Loucy (cell line): ENCODE measurements around the gene SLC9A3.

ENCODE experiments used
- H2AFZ ChIP-seq: fragments of 200-600 bp; sonication (generic); 2 replicates; pipeline ENCODE4 v1.6.0; 2016; ENCODE audit warnings: antibody characterized with exemption, mild to moderate bottlenecking, low read length, moderate library complexity
- H3F3A ChIP-seq: fragments of 200-600 bp; 2 replicates; pipeline ENCODE4 v1.6.0; 2016; ENCODE audit warnings: antibody characterized with exemption, low read depth, mild to moderate bottlenecking
- H3K27me3 ChIP-seq: fragments of 200-600 bp; sonication (generic); 2 replicates; pipeline ENCODE4 v1.6.1; 2014; ENCODE audit warnings: low read length, mild to moderate bottlenecking; ENCODE audit not compliant: insufficient read depth, poor library complexity, severe bottlenecking
- H3K36me3 ChIP-seq: fragments of 200-600 bp; sonication (generic); 2 replicates; pipeline ENCODE4 v1.6.1; 2016; ENCODE audit warnings: low read length; ENCODE audit not compliant: insufficient read depth
- H3K4me1 ChIP-seq: fragments of 200-600 bp; sonication (generic); 2 replicates; pipeline ENCODE4 v1.5.1; 2014; ENCODE audit warnings: low read length, mild to moderate bottlenecking; ENCODE audit not compliant: insufficient read depth, poor library complexity, severe bottlenecking
- H3K4me2 ChIP-seq: fragments of 200-600 bp; sonication (generic); 2 replicates; pipeline ENCODE4 v1.6.0; 2014; ENCODE audit warnings: antibody characterized with exemption, low read length, low read depth, mild to moderate bottlenecking; ENCODE audit not compliant: poor library complexity, severe bottlenecking
- H3K4me3 ChIP-seq: fragments of 200-600 bp; sonication (generic); 2 replicates; pipeline ENCODE4 v1.5.1; 2014; ENCODE audit warnings: low read length, mild to moderate bottlenecking, mixed read lengths; ENCODE audit not compliant: poor library complexity, severe bottlenecking
- H3K79me2 ChIP-seq: fragments of 200-600 bp; sonication (generic); 2 replicates; pipeline ENCODE4 v1.6.1; 2014; ENCODE audit warnings: low read length; ENCODE audit not compliant: insufficient read depth
- H3K9ac ChIP-seq: fragments of 200-600 bp; sonication (generic); 2 replicates; pipeline ENCODE4 v1.6.0; 2014; ENCODE audit warnings: mild to moderate bottlenecking, low read depth, low read length, moderate library complexity; ENCODE audit not compliant: poor library complexity, severe bottlenecking
- H3K9me2 ChIP-seq: fragments of 200-600 bp; sonication (generic); replicated peaks from 2 replicates; pipeline ENCODE4 v1.6.1; 2016; ENCODE audit warnings: low read depth, low read length, mixed read lengths
- H3K9me3 ChIP-seq: fragments of 200-600 bp; sonication (generic); 2 replicates; pipeline ENCODE4 v1.6.1; 2014; ENCODE audit warnings: mild to moderate bottlenecking, antibody characterized with exemption, low read length, low read depth; ENCODE audit not compliant: insufficient read depth
- H4K20me1 ChIP-seq: fragments of 200-600 bp; sonication (generic); 2 replicates; pipeline ENCODE4 v1.6.0; 2014; ENCODE audit warnings: antibody characterized with exemption, low read length, mild to moderate bottlenecking; ENCODE audit not compliant: insufficient read depth, poor library complexity, severe bottlenecking
- EZH2phosphoT487 ChIP-seq: fragments of 200-600 bp; IDR thresholded peaks from 2 replicates; pipeline ENCODE4 v1.6.1; 2018; ENCODE audit warnings: antibody characterized with exemption, mild to moderate bottlenecking, moderate library complexity, borderline replicate concordance
- TF ChIP-seq, protein P1 (sequence below): fragments of 200-600 bp; sonication (generic); conservative IDR thresholded peaks from 2 replicates; pipeline ENCODE4 v1.5.1; 2014; ENCODE audit warnings: mild to moderate bottlenecking, antibody characterized with exemption, low read length

Gene SLC9A3

DNA sequence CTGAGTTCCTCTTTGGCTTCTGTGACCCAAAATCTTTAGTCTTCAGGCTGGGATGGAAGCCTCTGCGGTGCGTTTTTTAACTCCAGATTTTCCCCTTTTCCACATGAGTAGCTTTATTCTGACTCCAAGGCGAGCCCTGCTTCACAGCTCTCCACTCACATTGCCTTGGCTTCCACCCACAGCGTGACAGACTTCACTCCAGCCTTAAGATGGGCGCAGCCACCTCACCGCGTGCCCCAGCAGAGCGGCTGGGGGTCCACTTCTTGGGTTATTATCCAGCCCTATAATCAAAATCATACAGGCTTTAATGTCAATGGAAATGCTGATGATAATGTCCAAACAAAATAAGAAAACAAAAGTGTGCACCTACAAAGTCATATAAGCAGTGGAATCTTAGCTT lies 80.0 kb downstream of the SLC9A3 start:
- peaks cover 17% of the 10 kb centered on the region for H4K20me1 ChIP-seq
- H3K36me3 ChIP-seq, result peaks cover 24% of the 10 kb centered on the region; the same call in 1 of the 2 replicates
- H3K9ac ChIP-seq, result peak overlapping the region; percentile 97
- H3K9me3 ChIP-seq, result no peaks in the 10 kb centered on the region
- no peaks in the 10 kb centered on the region for H3K27me3 ChIP-seq
- peak overlapping the region; percentile 99 for H3K4me2 ChIP-seq
- H3K9me2 ChIP-seq, result no peaks in the 10 kb centered on the region
- TF ChIP-seq, protein P1, sequence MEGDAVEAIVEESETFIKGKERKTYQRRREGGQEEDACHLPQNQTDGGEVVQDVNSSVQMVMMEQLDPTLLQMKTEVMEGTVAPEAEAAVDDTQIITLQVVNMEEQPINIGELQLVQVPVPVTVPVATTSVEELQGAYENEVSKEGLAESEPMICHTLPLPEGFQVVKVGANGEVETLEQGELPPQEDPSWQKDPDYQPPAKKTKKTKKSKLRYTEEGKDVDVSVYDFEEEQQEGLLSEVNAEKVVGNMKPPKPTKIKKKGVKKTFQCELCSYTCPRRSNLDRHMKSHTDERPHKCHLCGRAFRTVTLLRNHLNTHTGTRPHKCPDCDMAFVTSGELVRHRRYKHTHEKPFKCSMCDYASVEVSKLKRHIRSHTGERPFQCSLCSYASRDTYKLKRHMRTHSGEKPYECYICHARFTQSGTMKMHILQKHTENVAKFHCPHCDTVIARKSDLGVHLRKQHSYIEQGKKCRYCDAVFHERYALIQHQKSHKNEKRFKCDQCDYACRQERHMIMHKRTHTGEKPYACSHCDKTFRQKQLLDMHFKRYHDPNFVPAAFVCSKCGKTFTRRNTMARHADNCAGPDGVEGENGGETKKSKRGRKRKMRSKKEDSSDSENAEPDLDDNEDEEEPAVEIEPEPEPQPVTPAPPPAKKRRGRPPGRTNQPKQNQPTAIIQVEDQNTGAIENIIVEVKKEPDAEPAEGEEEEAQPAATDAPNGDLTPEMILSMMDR, result no peak
- TF ChIP-seq EZH2phosphoT487, result no peak
- H3K4me1 ChIP-seq, result peaks cover 50% of the 10 kb centered on the region
- peak overlapping the region; percentile 99 for H3K4me3 ChIP-seq
- no peak overlapping the region for H2AFZ ChIP-seq
- H3K79me2 ChIP-seq, result peaks cover 51% of the 10 kb centered on the region
- H3F3A ChIP-seq, result no peaks in the 10 kb centered on the region

DNA sequence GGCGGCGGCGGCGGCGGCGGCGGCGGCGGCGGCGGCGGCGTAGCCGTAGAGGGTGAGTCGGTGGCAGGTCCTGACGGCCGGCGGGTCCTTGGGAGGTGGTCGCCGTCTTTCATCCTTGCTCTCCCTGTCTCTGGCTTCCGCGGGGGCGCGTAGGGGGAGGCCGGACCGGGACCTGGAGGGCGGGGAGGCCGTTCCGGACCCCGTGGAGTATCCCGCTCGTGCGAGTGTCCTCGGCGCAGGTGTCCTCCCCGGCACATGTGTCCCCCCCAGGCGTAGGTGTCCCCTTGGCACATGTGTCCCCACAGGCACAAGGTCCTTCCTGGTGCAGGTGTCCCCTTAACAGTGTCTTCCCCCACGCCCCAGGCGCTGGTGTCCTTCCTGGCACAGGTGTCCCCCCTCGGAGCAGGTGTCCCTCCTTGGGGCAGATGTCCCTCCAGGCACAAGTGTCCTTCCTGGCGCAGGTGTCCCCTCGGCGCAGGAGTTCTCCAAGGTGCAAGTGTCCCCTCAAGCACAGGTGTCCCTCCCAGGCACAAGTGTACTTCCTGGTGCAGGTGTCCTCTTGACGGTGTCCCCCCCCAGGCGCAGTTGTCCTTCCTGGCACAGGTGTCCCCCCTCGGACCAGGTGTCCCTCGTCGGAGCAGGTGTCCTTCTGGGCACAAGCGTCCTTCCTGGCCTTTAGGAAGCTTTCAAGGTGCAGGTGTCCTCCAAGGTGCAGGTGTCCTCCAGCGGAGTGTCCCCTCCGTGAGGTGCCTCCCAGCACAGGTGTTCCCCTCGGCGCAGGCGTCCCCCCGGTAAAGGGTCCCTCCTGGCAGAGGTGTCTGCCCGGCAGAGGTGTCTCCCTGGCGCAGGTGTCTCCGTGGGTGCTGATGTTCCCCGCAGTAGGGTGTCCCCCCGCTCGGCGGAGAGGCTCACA lies 80.8 kb downstream of the SLC9A3 start:
- H3F3A ChIP-seq, result no peaks in the 10 kb centered on the region
- H4K20me1 ChIP-seq, result peaks cover 17% of the 10 kb centered on the region
- H3K4me1 ChIP-seq, result peaks cover 51% of the 10 kb centered on the region
- H3K4me2 ChIP-seq, result peak overlapping the region; percentile 99
- peak overlapping the region; percentile 99 for H3K4me3 ChIP-seq
- peaks cover 16% of the 10 kb centered on the region; the same call in 1 of the 2 replicates for H3K36me3 ChIP-seq
- no peaks in the 10 kb centered on the region for H3K9me3 ChIP-seq
- TF ChIP-seq EZH2phosphoT487, result no peak
- TF ChIP-seq, protein P1, result no peak
- H3K79me2 ChIP-seq, result peaks cover 51% of the 10 kb centered on the region
- no peaks in the 10 kb centered on the region for H3K9me2 ChIP-seq
- peak overlapping the region; percentile 53 for H2AFZ ChIP-seq
- no peaks in the 10 kb centered on the region for H3K27me3 ChIP-seq
- peak overlapping the region; percentile 97 for H3K9ac ChIP-seq

GRCh38 chr5:442335-443238 lies 81.7 kb downstream of the SLC9A3 start, which contains the start of gene EXOC3:
TSS of gene EXOC3 (plus strand) at chr5:443176. CDS start at chr5:446206, 3,030 bp downstream.
- no peaks in the 10 kb centered on the region for H3F3A ChIP-seq
- peak within 1 kb of the TSS; percentile 99 for H3K4me3 ChIP-seq
- H3K79me2 ChIP-seq, result peaks cover 46% of the 10 kb centered on the region
- H3K9me2 ChIP-seq, result no peaks in the 10 kb centered on the region
- no peaks in the 10 kb centered on the region for H3K27me3 ChIP-seq
- no peaks in the 10 kb centered on the region for H3K9me3 ChIP-seq
- H3K4me2 ChIP-seq, result peak within 1 kb of the TSS; percentile 99
- H3K4me1 ChIP-seq, result peaks cover 53% of the 10 kb centered on the region
- peak within 1 kb of the TSS; percentile 79 for H2AFZ ChIP-seq
- H4K20me1 ChIP-seq, result peaks cover 17% of the 10 kb centered on the region
- H3K36me3 ChIP-seq, result peaks cover 7% of the 10 kb centered on the region; the same call in 1 of the 2 replicates
- no peak for TF ChIP-seq EZH2phosphoT487
- TF ChIP-seq, protein P1, result no peak
- H3K9ac ChIP-seq, result peak within 1 kb of the TSS; percentile 97
